Calu3 (cell line): Measurements from ENCODE around the gene SH3PXD2A. TPM values are rescaled to one million over a fixed set of nuclear protein-coding genes. Genes with fewer than 3 reads are reported as not detected.
A peak's percentile ranks its signal among the peaks of the same experiment; 100 is the strongest.

Experiments used
- BruUV-seq: library from RNA; stranded (reverse); fragments of 400-500 nt; replicated peaks from 2 replicates; lab custom pipeline; 2021; lab: Mats Ljungman, UMichigan
- CTCF ChIA-PET: fragments of 300-600 bp; sonication (Branson Sonifier 250); formaldehyde crosslinking; loops from one replicate; lab custom pipeline; 2022; ENCODE audit warnings: antibody characterized with exemption; lab: Charles Lee
- DNase-seq: peaks from one replicate; pipeline ENCODE4 v3.0.0; 2022
- H3K27ac Mint-ChIP-seq: one replicate; pipeline ENCODE4 v1.8.0; 2022; ENCODE audit warnings: mixed read lengths; ENCODE audit not compliant: unreplicated experiment
- H3K27me3 Mint-ChIP-seq: one replicate; pipeline ENCODE4 v1.8.0; 2022; ENCODE audit warnings: mixed read lengths; ENCODE audit not compliant: unreplicated experiment
- H3K36me3 Mint-ChIP-seq: one replicate; pipeline ENCODE4 v1.8.0; 2022; ENCODE audit warnings: mild to moderate bottlenecking, moderate library complexity, mixed read lengths; ENCODE audit not compliant: insufficient read depth, unreplicated experiment
- H3K4me1 Mint-ChIP-seq: one replicate; pipeline ENCODE4 v1.8.0; 2022; ENCODE audit warnings: mild to moderate bottlenecking, low read depth, mixed read lengths; ENCODE audit not compliant: unreplicated experiment
- H3K4me3 Mint-ChIP-seq: one replicate; pipeline ENCODE4 v1.8.0; 2022; ENCODE audit warnings: mild to moderate bottlenecking, low read depth, moderate library complexity, mixed read lengths; ENCODE audit not compliant: unreplicated experiment
- H3K9me3 Mint-ChIP-seq: one replicate; pipeline ENCODE4 v1.8.0; 2022; ENCODE audit warnings: low read depth, mixed read lengths; ENCODE audit not compliant: unreplicated experiment
- intact Hi-C: fragments of 100-400 bp; cut with micrococcal nuclease; formaldehyde crosslinking; loops from one replicate; pipeline ENCODE4 v1.10.0; 2022; ENCODE audit not compliant: unreplicated experiment
- total RNA-seq: library from RNA; stranded (reverse); gene quantifications from 2 replicates; pipeline ENCODE4 v1.2.3, GENCODE V29; 2022
- TF ChIP-seq, protein P1 (sequence below): fragments of 200-600 bp; IDR thresholded peaks from one replicate; pipeline ENCODE4 v1.8.0; 2022; ENCODE audit warnings: antibody characterized with exemption; ENCODE audit not compliant: unreplicated experiment

SH3PXD2A gene
- total RNA-seq, 1 experiment from 2014 or later, result 7.5 TPM

DNA sequence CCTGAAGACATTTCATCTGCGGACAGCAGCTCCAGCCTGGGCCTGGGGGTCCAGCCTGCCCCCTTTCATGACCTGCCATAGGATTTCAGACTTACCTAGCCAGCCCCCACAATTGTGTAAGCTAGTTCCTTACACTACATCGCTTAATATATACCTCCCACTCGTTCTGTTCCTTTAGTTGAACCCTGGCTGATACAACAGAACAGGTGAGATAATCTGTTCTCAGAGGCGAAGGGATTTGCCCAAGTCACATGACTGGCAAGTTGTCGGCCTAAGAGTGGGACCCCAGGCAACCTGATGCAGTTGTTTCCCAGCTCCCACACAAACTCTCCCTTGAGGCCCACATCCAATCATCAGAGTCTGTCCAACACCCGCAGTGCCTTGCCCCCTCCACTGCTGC is 168.2 kb downstream of the SH3PXD2A start:
- BruUV-seq, result no TSS peak
- intact Hi-C loops, result no loop called here
- TF ChIP-seq, protein P1, sequence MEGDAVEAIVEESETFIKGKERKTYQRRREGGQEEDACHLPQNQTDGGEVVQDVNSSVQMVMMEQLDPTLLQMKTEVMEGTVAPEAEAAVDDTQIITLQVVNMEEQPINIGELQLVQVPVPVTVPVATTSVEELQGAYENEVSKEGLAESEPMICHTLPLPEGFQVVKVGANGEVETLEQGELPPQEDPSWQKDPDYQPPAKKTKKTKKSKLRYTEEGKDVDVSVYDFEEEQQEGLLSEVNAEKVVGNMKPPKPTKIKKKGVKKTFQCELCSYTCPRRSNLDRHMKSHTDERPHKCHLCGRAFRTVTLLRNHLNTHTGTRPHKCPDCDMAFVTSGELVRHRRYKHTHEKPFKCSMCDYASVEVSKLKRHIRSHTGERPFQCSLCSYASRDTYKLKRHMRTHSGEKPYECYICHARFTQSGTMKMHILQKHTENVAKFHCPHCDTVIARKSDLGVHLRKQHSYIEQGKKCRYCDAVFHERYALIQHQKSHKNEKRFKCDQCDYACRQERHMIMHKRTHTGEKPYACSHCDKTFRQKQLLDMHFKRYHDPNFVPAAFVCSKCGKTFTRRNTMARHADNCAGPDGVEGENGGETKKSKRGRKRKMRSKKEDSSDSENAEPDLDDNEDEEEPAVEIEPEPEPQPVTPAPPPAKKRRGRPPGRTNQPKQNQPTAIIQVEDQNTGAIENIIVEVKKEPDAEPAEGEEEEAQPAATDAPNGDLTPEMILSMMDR, result no peak
- CTCF ChIA-PET, result no interaction called here
- peaks cover 22% of the 10 kb centered on the region for H3K27me3 Mint-ChIP-seq
- no peaks in the 10 kb centered on the region for H3K36me3 Mint-ChIP-seq
- no peak overlapping the region for H3K4me3 Mint-ChIP-seq
- no peaks in the 10 kb centered on the region for H3K9me3 Mint-ChIP-seq
- H3K4me1 Mint-ChIP-seq, result peaks cover 11% of the 10 kb centered on the region
- no peak overlapping the region for H3K27ac Mint-ChIP-seq
- DNase-seq, result no peak

DNA sequence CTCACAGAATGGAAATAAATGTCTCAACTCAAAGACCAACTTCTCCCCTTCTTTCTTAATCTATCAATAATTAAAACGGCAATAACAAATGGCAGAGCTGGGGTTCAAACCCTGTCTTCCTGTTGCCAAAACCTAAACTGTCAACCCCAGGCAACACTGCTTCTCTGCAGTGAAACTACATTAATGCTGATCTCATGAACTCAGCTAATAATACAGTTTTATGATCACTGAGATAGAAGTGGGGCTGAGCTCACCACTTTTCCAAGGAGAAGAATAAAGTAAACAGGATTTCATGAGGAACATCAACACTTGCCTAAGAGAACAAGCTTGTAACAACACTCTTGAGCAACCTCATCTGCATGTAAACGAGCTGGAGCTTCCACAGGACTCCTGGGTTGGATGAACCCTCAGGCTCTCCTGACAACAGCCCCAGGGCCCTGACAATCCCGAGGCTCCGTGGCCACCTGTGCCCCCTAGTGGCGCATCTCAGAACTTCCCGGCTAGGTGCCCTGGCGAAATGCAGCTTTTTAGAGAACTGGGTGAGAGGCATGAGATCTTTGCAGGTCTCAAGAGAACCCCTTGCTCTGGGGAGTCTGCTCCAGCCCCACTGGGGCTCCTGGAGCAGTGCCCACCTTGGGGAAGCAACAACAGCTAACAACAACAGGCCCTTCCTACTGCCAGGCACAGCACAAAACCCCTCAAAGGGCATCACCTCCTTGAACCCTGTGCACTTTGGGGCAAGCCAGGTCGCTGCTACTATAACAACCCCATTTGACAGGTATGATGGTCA is 169.3 kb downstream of the SH3PXD2A start:
- H3K27ac Mint-ChIP-seq, result no peak overlapping the region
- H3K36me3 Mint-ChIP-seq, result no peaks in the 10 kb centered on the region
- H3K9me3 Mint-ChIP-seq, result no peaks in the 10 kb centered on the region
- peaks cover 11% of the 10 kb centered on the region for H3K27me3 Mint-ChIP-seq
- no peak overlapping the region for H3K4me3 Mint-ChIP-seq
- intact Hi-C loops, result loop anchor here (1.0 kb wide), 1 partner anchor 87 kb away; no protein-coding TSS in a partner anchor
- BruUV-seq, result no TSS peak
- DNase-seq, result peak; percentile 78
- CTCF ChIA-PET, result interaction anchor here (0.6 to 1.3 kb wide), 7 partner anchors 10 to 104 kb away, joined by 3 to 18 read pairs (median 6); no protein-coding TSS in a partner anchor
- TF ChIP-seq, protein P1, result peak; percentile 81
- H3K4me1 Mint-ChIP-seq, result peaks cover 11% of the 10 kb centered on the region

DNA sequence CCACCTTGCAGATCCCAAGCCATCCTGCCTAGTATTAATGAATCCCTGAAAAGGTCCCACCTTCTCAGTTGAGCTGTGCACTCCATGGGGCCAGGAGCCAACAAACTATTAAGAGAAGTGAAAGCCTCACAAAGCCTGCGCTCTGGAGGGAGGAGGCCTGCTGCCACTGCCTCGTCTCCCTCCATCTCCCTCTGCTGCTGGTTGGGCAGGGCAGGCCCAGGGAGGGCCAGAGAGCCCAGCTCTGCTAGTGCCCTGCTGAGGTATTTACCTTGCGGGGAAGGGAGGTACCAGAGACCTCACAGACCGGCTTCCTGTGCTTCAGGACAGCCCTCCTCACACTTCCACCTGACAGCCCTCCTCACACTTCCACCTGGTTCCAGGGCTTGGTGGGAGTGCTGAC is 171.5 kb downstream of the SH3PXD2A start:
- BruUV-seq, result no TSS peak
- peaks cover 9% of the 10 kb centered on the region for H3K27me3 Mint-ChIP-seq
- H3K9me3 Mint-ChIP-seq, result no peaks in the 10 kb centered on the region
- CTCF ChIA-PET, result no interaction called here
- no peak for DNase-seq
- intact Hi-C loops, result no loop called here
- TF ChIP-seq, protein P1, result no peak
- peaks cover 10% of the 10 kb centered on the region for H3K4me1 Mint-ChIP-seq
- H3K4me3 Mint-ChIP-seq, result no peak overlapping the region
- no peak overlapping the region for H3K27ac Mint-ChIP-seq
- H3K36me3 Mint-ChIP-seq, result no peaks in the 10 kb centered on the region

DNA sequence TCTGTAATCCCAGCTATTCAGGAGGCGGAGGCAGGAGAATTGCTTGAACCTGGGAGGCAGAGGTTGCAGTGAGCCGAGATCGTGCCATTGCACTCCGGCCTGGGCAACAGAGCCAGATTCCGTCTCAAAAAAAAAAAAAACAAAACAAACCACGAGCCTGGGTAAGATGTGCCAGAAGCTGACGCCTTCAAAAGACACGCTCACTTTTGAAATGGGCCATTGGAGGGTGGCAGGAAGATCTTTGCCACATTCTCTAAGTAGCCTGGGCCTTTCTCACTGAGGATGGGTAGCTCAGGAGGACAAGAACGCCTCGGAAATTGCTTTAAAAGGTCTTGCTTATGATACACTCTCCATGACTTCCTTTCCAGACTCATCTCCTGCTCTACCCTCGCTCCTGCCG is 172.7 kb downstream of the SH3PXD2A start:
- H3K36me3 Mint-ChIP-seq, result no peaks in the 10 kb centered on the region
- no peaks in the 10 kb centered on the region for H3K4me1 Mint-ChIP-seq
- TF ChIP-seq, protein P1, result no peak
- intact Hi-C loops, result no loop called here
- CTCF ChIA-PET, result no interaction called here
- no TSS peak for BruUV-seq
- H3K9me3 Mint-ChIP-seq, result no peaks in the 10 kb centered on the region
- no peak overlapping the region for H3K4me3 Mint-ChIP-seq
- no peak overlapping the region for H3K27ac Mint-ChIP-seq
- no peaks in the 10 kb centered on the region for H3K27me3 Mint-ChIP-seq
- DNase-seq, result no peak
